Gastrocnemius medialis (tissue), 4 donors: ENCODE measurements around the gene RRP1. TPM values are rescaled to one million over a fixed set of nuclear protein-coding genes. Genes with fewer than 3 reads are reported as not detected.
"Not testable (repeated sequence)": the region's sequence is repeated elsewhere in the genome, so short reads cannot be mapped to it uniquely, and the experiment has no call there.

Experiments
- ATAC-seq, 2 donors: fragments of 150-250 bp; one replicate each; pipeline ENCODE4 v1.9.1; 2016
- DNase-seq, 2 donors: peaks; one replicate each; pipeline ENCODE4 v3.0.0-alpha.2; 2019
- H3K27ac ChIP-seq, 4 donors: fragments of 200-600 bp; sonication (generic); 1 replicate in 1 of 4; 2 replicates in 3 of 4; pipeline ENCODE4 v1.5.1; 2016 to 2018; ENCODE audit warnings: mild to moderate bottlenecking in 2 of 4, moderate library complexity in 1 of 4
- H3K27me3 ChIP-seq, 3 donors: fragments of 200-600 bp; sonication (generic) in 2 of 3; 1 replicate in 1 of 3; 2 replicates in 2 of 3; pipeline versions ENCODE4 v1.5.1 to v1.6.0; 2016 to 2019; ENCODE audit warnings: mild to moderate bottlenecking in 1 of 3, moderate library complexity in 1 of 3
- H3K36me3 ChIP-seq, 2 donors: fragments of 200-600 bp; sonication (generic) in 1 of 2; one replicate each; pipeline ENCODE4 v1.5.1; 2017 to 2018
- H3K4me1 ChIP-seq, 2 donors: fragments of 200-600 bp; sonication (generic) in 1 of 2; one replicate each; pipeline ENCODE4 v1.5.1; 2016 to 2017; ENCODE audit warnings: mild to moderate bottlenecking in 2 of 2
- H3K4me3 ChIP-seq, 4 donors: fragments of 200-600 bp; sonication (generic) in 3 of 4; 1 replicate in 1 of 4; 2 replicates in 3 of 4; pipeline ENCODE4 v1.5.1; 2016 to 2019; ENCODE audit warnings: mild to moderate bottlenecking in 2 of 4
- H3K9me3 ChIP-seq, 3 donors: fragments of 200-600 bp; sonication (generic) in 2 of 3; 1 replicate in 1 of 3; 2 replicates in 2 of 3; pipeline ENCODE4 v1.5.1; 2016 to 2019
- POLR2A ChIP-seq, 2 donors: fragments of 450-650 bp; IDR thresholded peaks; one replicate each; pipeline ENCODE4 v1.6.1; 2017; ENCODE audit warnings: antibody characterized with exemption in 2 of 2, mild to moderate bottlenecking in 2 of 2, moderate library complexity in 2 of 2
- in situ Hi-C, 4 donors: fragments of 200-750 bp; cut with MboI; loops; one replicate each; pipeline versions ENCODE4 v1.15.0 to v1.8.0; 2017; ENCODE audit warnings: low sequenced_read_pairs in 4 of 4
- intact Hi-C: fragments of 100-400 bp; cut with DNase I; formaldehyde crosslinking; loops from one replicate; pipeline ENCODE4 v1.15.1; 2023; ENCODE audit warnings: low total_unique reads
- total RNA-seq, 4 donors: library from RNA; depleted of rRNA; stranded (reverse); fragments of >200 nt; gene quantifications; one replicate each; pipeline versions ENCODE4 v1.1.0 to v1.2.3, GENCODE V29; 2016
- TF ChIP-seq, protein P1 (sequence below), 5 experiments: fragments of 450-650 bp in 3 of 5; fragments of 200-600 bp in 2 of 5; sonication (generic) in 2 of 5; IDR thresholded peaks in 4 of 5; conservative IDR thresholded peaks in 1 of 5; 1 replicate in 4 of 5; 2 replicates in 1 of 5; pipeline ENCODE4 v1.5.1; 2016 to 2019; ENCODE audit warnings: antibody characterized with exemption in 5 of 5, mild to moderate bottlenecking in 3 of 5, moderate library complexity in 3 of 5

RRP1 gene
- total RNA-seq, 4 donors from 2014 or later, result 17.5 to 32.0 (median 25.1) TPM

DNA sequence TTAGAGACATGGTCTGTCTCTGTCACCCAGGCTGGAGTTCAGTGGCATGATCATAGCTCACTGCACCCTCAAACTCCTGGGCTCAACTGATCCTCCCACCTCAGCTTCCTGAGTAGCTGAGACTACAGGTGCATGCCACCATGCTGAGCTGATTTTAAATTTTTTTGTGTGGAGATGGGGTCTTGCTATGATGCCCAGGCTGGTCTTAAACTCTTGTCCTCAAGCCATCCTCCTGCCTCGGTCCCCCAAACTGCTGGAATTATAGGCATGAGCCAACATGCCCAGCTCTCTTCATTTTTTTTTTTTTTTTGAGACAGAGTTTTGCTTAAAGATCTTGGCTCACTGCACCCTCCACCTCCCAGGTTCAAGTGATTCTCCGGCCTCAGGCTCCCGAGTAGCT, 50.9 kb downstream of the RRP1 start:
- Histone ChIP-seq H3K4me1 (no peaks in the 10 kb centered on the region), H3K4me3 (no peak overlapping the region), H3K27me3 (no peaks in the 10 kb centered on the region), H3K27ac (no peak overlapping the region), H3K9me3 (no peaks in the 10 kb centered on the region), H3K36me3 (no peaks in the 10 kb centered on the region)
- intact Hi-C loops (no loop called here), in situ Hi-C loops (loop anchor here in 1 of 4 donors (25.0 kb wide), 1 partner anchor 97 kb away; no protein-coding TSS in a partner anchor)
- ATAC-seq, result no peak
- TF ChIP-seq, protein P1, sequence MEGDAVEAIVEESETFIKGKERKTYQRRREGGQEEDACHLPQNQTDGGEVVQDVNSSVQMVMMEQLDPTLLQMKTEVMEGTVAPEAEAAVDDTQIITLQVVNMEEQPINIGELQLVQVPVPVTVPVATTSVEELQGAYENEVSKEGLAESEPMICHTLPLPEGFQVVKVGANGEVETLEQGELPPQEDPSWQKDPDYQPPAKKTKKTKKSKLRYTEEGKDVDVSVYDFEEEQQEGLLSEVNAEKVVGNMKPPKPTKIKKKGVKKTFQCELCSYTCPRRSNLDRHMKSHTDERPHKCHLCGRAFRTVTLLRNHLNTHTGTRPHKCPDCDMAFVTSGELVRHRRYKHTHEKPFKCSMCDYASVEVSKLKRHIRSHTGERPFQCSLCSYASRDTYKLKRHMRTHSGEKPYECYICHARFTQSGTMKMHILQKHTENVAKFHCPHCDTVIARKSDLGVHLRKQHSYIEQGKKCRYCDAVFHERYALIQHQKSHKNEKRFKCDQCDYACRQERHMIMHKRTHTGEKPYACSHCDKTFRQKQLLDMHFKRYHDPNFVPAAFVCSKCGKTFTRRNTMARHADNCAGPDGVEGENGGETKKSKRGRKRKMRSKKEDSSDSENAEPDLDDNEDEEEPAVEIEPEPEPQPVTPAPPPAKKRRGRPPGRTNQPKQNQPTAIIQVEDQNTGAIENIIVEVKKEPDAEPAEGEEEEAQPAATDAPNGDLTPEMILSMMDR (IDR thresholded peaks at IDR 0.05 in 4 of 5, conservative IDR thresholded peaks at IDR 0.05 in 1 of 5), result no peak
- no peak for TF ChIP-seq POLR2A (IDR thresholded peaks at IDR 0.05)
- no peak for DNase-seq

DNA sequence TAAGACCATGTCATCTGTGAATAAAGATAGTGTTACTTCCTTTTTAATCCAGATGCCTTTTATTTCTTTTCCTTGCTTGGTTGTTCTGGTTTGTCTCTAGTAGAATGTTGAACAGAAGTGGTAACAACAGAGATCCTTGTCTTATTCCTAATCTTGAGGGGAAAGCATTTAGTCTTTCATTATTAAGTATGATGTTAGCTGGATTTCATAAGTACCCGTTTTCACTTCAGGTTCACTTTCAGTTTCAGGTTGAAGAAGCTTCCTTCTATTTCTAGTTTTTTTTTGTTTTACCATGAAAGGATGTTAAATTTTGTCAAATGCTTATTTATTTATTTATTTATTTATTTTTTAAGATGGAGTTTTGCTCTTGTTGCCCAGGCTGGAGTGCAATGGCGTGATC, 53.4 kb downstream of the RRP1 start:
- H3K9me3 ChIP-seq, result no peaks in the 10 kb centered on the region
- no peaks in the 10 kb centered on the region for H3K4me1 ChIP-seq
- no peak for DNase-seq
- H3K36me3 ChIP-seq, result no peaks in the 10 kb centered on the region
- in situ Hi-C loops, result loop anchor here in 1 of 4 donors (25.0 kb wide), 1 partner anchor 95 kb away; no protein-coding TSS in a partner anchor
- H3K4me3 ChIP-seq, result no peak overlapping the region
- no peak for ATAC-seq
- intact Hi-C loops, result no loop called here
- TF ChIP-seq, protein P1 (IDR thresholded peaks at IDR 0.05 in 4 of 5, conservative IDR thresholded peaks at IDR 0.05 in 1 of 5), result no peak
- no peaks in the 10 kb centered on the region for H3K27me3 ChIP-seq
- no peak overlapping the region for H3K27ac ChIP-seq

DNA sequence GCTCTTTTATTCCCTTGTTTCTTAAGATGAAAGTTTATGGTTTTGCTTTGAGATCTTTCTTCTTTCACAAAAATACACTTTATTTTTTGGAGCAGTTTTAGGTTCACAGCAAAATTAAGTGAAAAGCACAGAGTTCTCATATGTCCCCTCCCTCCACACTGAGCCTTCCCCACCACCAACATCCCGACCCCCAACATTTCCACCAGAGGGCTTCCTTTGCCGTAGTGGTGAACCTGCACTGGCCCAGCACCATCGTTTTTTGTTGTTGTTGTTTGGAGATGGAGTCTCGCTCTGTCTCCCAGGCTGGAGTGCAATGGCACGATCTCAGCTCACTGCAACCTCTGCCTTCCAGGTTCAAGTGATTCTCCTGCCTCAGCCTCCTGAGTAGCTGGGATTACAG, 55.5 kb downstream of the RRP1 start:
- DNase-seq, H3K4me3 ChIP-seq, H3K27ac ChIP-seq, ATAC-seq, H3K4me1 ChIP-seq, intact Hi-C loops, H3K36me3 ChIP-seq, H3K27me3 ChIP-seq, H3K9me3 ChIP-seq: not testable (repeated sequence)
- in situ Hi-C loops, result loop anchor here in 1 of 4 donors (25.0 kb wide), 1 partner anchor 92 kb away; no protein-coding TSS in a partner anchor

DNA sequence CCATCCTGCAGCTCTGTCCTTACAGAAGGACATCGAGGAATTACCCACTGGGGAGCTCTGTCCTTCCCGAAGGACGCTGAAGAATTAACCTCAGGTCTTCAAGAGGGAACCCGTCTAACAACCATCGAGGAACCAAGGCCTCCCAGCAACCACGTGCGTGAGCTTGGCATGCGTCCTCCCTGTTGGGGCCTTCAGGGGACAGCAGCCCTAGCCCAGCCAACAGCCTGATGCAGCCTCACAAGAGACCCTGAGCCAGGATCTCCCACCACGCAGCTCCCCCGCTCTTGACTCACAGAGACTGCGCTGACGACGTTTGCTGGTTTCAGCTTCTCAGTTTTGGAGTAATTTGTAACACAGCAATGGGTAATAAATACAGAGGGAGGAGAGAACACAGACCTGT, 56.0 kb downstream of the RRP1 start:
- H3K27me3 ChIP-seq, result no peaks in the 10 kb centered on the region
- no peak overlapping the region for H3K27ac ChIP-seq
- TF ChIP-seq, protein P1 (IDR thresholded peaks at IDR 0.05 in 4 of 5, conservative IDR thresholded peaks at IDR 0.05 in 1 of 5), result no peak
- no peak for TF ChIP-seq POLR2A (IDR thresholded peaks at IDR 0.05)
- H3K4me1 ChIP-seq, result no peaks in the 10 kb centered on the region
- intact Hi-C loops (no loop called here), in situ Hi-C loops (loop anchor here in 1 of 4 donors (25.0 kb wide), 1 partner anchor 92 kb away; no protein-coding TSS in a partner anchor)
- DNase-seq, result no peak
- H3K4me3 ChIP-seq, result no peak overlapping the region
- ATAC-seq, result no peak
- H3K36me3 ChIP-seq, result no peaks in the 10 kb centered on the region
- H3K9me3 ChIP-seq, result no peaks in the 10 kb centered on the region

DNA sequence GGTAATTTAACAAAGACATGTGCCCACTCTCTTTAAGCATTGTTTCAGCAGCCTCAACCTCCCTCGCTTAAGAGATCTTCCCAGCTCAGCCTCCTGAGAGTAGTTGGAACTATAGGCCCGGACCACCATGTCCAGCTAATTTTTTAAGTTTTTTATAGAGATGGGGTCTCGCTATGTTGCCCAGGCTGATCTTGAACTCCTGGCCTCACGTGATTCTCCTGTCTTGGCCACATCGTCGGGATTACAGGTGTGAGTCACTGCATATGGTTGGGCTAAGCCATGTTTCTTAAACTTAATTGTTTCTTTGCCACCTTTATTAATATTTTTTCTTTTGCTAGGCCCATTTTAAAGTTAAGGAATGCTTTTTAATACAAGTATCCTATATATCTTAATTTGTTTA, 57.1 kb downstream of the RRP1 start:
- no peak for TF ChIP-seq POLR2A (IDR thresholded peaks at IDR 0.05)
- TF ChIP-seq, protein P1 (IDR thresholded peaks at IDR 0.05 in 4 of 5, conservative IDR thresholded peaks at IDR 0.05 in 1 of 5), result no peak
- in situ Hi-C loops (loop anchor here in 1 of 4 donors (25.0 kb wide), 1 partner anchor 91 kb away; no protein-coding TSS in a partner anchor), intact Hi-C loops (no loop called here)
- no peak for DNase-seq
- Histone ChIP-seq H3K4me1 (no peaks in the 10 kb centered on the region), H3K36me3 (no peaks in the 10 kb centered on the region), H3K9me3 (no peaks in the 10 kb centered on the region), H3K27ac (no peak overlapping the region), H3K4me3 (no peak overlapping the region), H3K27me3 (no peaks in the 10 kb centered on the region)
- ATAC-seq, result no peak
